ENCODE measurements around the gene LORICRIN.

GRCh38 chr1:153217212-153217611 lies 42.3 kb upstream of the LORICRIN start, which contains the start of gene PRR9:
- TF ChIP-seq CTCF (IDR thresholded peaks at IDR 0.05; ENCODE audit: low read length) (no peak), EZH2 (IDR thresholded peaks at IDR 0.05; ENCODE audit: borderline replicate concordance, low read length) (no peak)

All from OCI-LY1 (cell line).